IMR-90 (cell line): ENCODE measurements around the gene GNPTG. TPM values are rescaled to one million over a fixed set of nuclear protein-coding genes. Genes with fewer than 3 reads are reported as not detected.

Experiments used
- ATAC-seq: fragments of 200-7000 bp; cut with Tn5 transposase; 2 replicates; pipeline ENCODE4 v1.9.1; 2020; ENCODE audit warnings: low read depth, mild to moderate bottlenecking, moderate library complexity
- BruUV-seq: library from RNA; stranded (reverse); fragments of 400-500 nt; replicated peaks from 2 replicates; lab custom pipeline; 2021; lab: Mats Ljungman, UMichigan
- CTCF ChIA-PET: fragments of 300-600 bp; formaldehyde crosslinking; extraction: SDS; loops from one replicate; lab custom pipeline; 2021; ENCODE audit warnings: antibody characterized with exemption; lab: Yijun Ruan, JAX
- POLR2A ChIA-PET: fragments of 300-600 bp; sonication (Branson Sonifier 250); formaldehyde crosslinking; loops from one replicate; lab custom pipeline; 2022; ENCODE audit warnings: antibody characterized with exemption; ENCODE audit not compliant: unreplicated experiment; lab: Charles Lee
- DNase-seq: peaks from one replicate; pipeline ENCODE4 v3.0.0; 2013
- H2AFZ ChIP-seq: replicated peaks from 2 replicates; pipeline ENCODE3; 2013; ENCODE audit warnings: low read length, mild to moderate bottlenecking; ENCODE audit not compliant: poor library complexity
- H2AK5ac ChIP-seq: 2 replicates; pipeline ENCODE4 v1.6.1; 2013; ENCODE audit warnings: low read depth, low read length, inconsistent platforms
- H2AK9ac ChIP-seq: replicated peaks from 2 replicates; pipeline ENCODE3; 2013; ENCODE audit warnings: mild to moderate bottlenecking, low read depth, low read length, moderate library complexity; ENCODE audit not compliant: poor library complexity
- H2BK120ac ChIP-seq: 2 replicates; pipeline ENCODE4 v1.6.1; 2013; ENCODE audit warnings: low read depth, low read length, inconsistent platforms
- H2BK15ac ChIP-seq: 3 replicates; pipeline ENCODE4 v1.6.1; 2013; ENCODE audit warnings: low read depth, low read length, inconsistent platforms
- H2BK20ac ChIP-seq: 2 replicates; pipeline ENCODE4 v1.6.1; 2013; ENCODE audit warnings: low read depth, mild to moderate bottlenecking, inconsistent platforms, low read length, moderate library complexity
- H2BK5ac ChIP-seq: 2 replicates; pipeline ENCODE4 v1.6.1; 2013; ENCODE audit warnings: mild to moderate bottlenecking, low read depth, low read length, inconsistent platforms; ENCODE audit not compliant: poor library complexity, severe bottlenecking
- H3K14ac ChIP-seq: replicated peaks from 2 replicates; pipeline ENCODE4 v1.6.1; 2013; ENCODE audit warnings: low read depth, low read length, inconsistent platforms
- H3K18ac ChIP-seq: 2 replicates; pipeline ENCODE4 v1.6.1; 2013; ENCODE audit warnings: low read depth, low read length, control low read depth
- H3K23ac ChIP-seq: 2 replicates; pipeline ENCODE4 v1.6.1; 2013; ENCODE audit warnings: low read depth, low read length, inconsistent platforms
- H3K27ac ChIP-seq: 2 replicates; pipeline ENCODE4 v1.5.1; 2013; ENCODE audit warnings: mild to moderate bottlenecking, control low read depth, low read length; ENCODE audit not compliant: insufficient read depth
- H3K27me3 ChIP-seq: 2 replicates; pipeline ENCODE4 v1.6.1; 2013; ENCODE audit warnings: low read length; ENCODE audit not compliant: control insufficient read depth, insufficient read depth
- H3K36me3 ChIP-seq: 2 replicates; pipeline ENCODE4 v1.6.1; 2013; ENCODE audit warnings: low read length, mixed read lengths; ENCODE audit not compliant: control insufficient read depth, insufficient read depth
- H3K4ac ChIP-seq: 2 replicates; pipeline ENCODE4 v1.6.1; 2013; ENCODE audit warnings: low read depth, low read length, inconsistent platforms
- H3K4me1 ChIP-seq: 2 replicates; pipeline ENCODE4 v1.6.1; 2013; ENCODE audit warnings: low read length, mixed read lengths; ENCODE audit not compliant: control insufficient read depth, insufficient read depth
- H3K4me2 ChIP-seq: 2 replicates; pipeline ENCODE4 v1.6.1; 2013; ENCODE audit warnings: low read depth, mild to moderate bottlenecking, control low read depth, low read length, moderate library complexity
- H3K4me3 ChIP-seq: 2 replicates; pipeline ENCODE4 v1.5.1; 2013; ENCODE audit warnings: low read depth, mild to moderate bottlenecking, control low read depth, low read length, moderate library complexity; ENCODE audit not compliant: insufficient read depth
- H3K56ac ChIP-seq: 2 replicates; pipeline ENCODE4 v1.6.1; 2013; ENCODE audit warnings: low read length, inconsistent platforms; ENCODE audit not compliant: insufficient read depth; ENCODE audit errors: extremely low read depth
- H3K79me1 ChIP-seq, 2 experiments: 2 replicates each; pipeline ENCODE4 v1.6.1; 2013; ENCODE audit warnings: low read length in 2 of 2, inconsistent platforms in 1 of 2, low read depth in 1 of 2
- H3K9ac ChIP-seq: 2 replicates; pipeline ENCODE4 v1.6.1; 2013; ENCODE audit warnings: low read depth, low read length, control low read depth
- H3K9me1 ChIP-seq: 2 replicates; pipeline ENCODE4 v1.6.1; 2013; ENCODE audit warnings: low read length, inconsistent platforms; ENCODE audit not compliant: insufficient read depth
- H3K9me3 ChIP-seq: 2 replicates; pipeline ENCODE4 v1.6.1; 2013; ENCODE audit warnings: low read length; ENCODE audit not compliant: control insufficient read depth, insufficient read depth
- H4K20me1 ChIP-seq: 2 replicates; pipeline ENCODE4 v1.6.1; 2013; ENCODE audit warnings: low read length, inconsistent platforms; ENCODE audit not compliant: insufficient read depth
- H4K5ac ChIP-seq: 2 replicates; pipeline ENCODE4 v1.6.1; 2013; ENCODE audit warnings: mild to moderate bottlenecking, low read depth, low read length, control low read depth
- H4K8ac ChIP-seq, 2 experiments: 2 replicates each; pipeline ENCODE4 v1.6.1; 2013; ENCODE audit warnings: low read depth in 2 of 2, low read length in 2 of 2, control low read depth in 1 of 2, inconsistent platforms in 1 of 2
- H4K91ac ChIP-seq: 2 replicates; pipeline ENCODE4 v1.6.1; 2013; ENCODE audit warnings: low read depth, low read length, inconsistent platforms; ENCODE audit not compliant: insufficient read depth
- BHLHE40 ChIP-seq: fragments of 150-350 bp; IDR thresholded peaks from 2 replicates; pipeline ENCODE4 v1.6.1; 2016; ENCODE audit warnings: mild to moderate bottlenecking, low read depth, low read length
- CEBPB ChIP-seq: IDR thresholded peaks from 2 replicates; pipeline ENCODE4 v1.6.1; 2012; ENCODE audit warnings: low read depth, low read length, improper control_type of control experiment
- CTCF ChIP-seq: conservative IDR thresholded peaks from 2 replicates; pipeline ENCODE4 v1.5.1; 2012; ENCODE audit warnings: mild to moderate bottlenecking, low read depth, low read length, improper control_type of control experiment
- MAFK ChIP-seq: IDR thresholded peaks from 2 replicates; pipeline ENCODE4 v1.6.1; 2012; ENCODE audit warnings: low read depth, low read length, improper control_type of control experiment
- MAZ ChIP-seq: IDR thresholded peaks from 2 replicates; pipeline ENCODE4 v1.6.1; 2012; ENCODE audit warnings: low read depth, mild to moderate bottlenecking, low read length, improper control_type of control experiment, moderate library complexity, borderline replicate concordance
- POLR2A ChIP-seq: IDR thresholded peaks from 2 replicates; pipeline ENCODE4 v1.6.1; 2012; ENCODE audit warnings: mild to moderate bottlenecking, low read depth, low read length
- RFX5 ChIP-seq: IDR thresholded peaks from 2 replicates; pipeline ENCODE4 v1.8.0; 2012; ENCODE audit warnings: low read depth, mild to moderate bottlenecking, low read length, moderate library complexity
- SMC3 ChIP-seq: fragments of 150-350 bp; IDR thresholded peaks from 2 replicates; pipeline ENCODE4 v1.6.1; 2016; ENCODE audit warnings: low read depth, mild to moderate bottlenecking, antibody characterized with exemption, low read length, moderate library complexity
- WGBS, 2 experiments: methylation state at CpG; one replicate each; pipeline versions ENCODE4 v1.1.5 to v1.1.7; 2013; ENCODE audit warnings: missing lambda C conversion rate in 2 of 2; ENCODE audit not compliant: insufficient read length in 1 of 2; ENCODE audit errors: extremely low coverage in 2 of 2; 5-methylcytosine and 5-hydroxymethylcytosine counted together
- dilution Hi-C: fragments of 300-500 bp; cut with HindIII; formaldehyde crosslinking; loops from one replicate; pipeline ENCODE4 v1.14.3; 2018; ENCODE audit warnings: low sequenced_read_pairs; ENCODE audit not compliant: unreplicated experiment
- in situ Hi-C: fragments of 300-500 bp; cut with MboI; formaldehyde crosslinking; loops from 3 replicates; pipeline ENCODE4 v1.14.3; 2019; ENCODE audit warnings: low sequenced_read_pairs, inconsistent platforms, mixed read lengths
- intact Hi-C: fragments of 100-400 bp; cut with micrococcal nuclease; formaldehyde crosslinking; loops from 2 replicates; pipeline ENCODE4 v1.10.0; 2022
- polyA plus RNA-seq, 3 experiments: library from polyadenylated mRNA; depleted of rRNA; stranded (reverse); fragments of >200 nt; gene quantifications; 2 replicates each; pipeline ENCODE4 v1.2.3, GENCODE V29; 2012; ENCODE audit warnings: low replicate concordance in 1 of 3
- total RNA-seq: library from RNA; depleted of rRNA; stranded (reverse); fragments of >200 nt; gene quantifications from 2 replicates; pipeline ENCODE4 v1.2.3, GENCODE V29; 2012
- TF ChIP-seq, protein P1 (sequence below): fragments of 150-350 bp; IDR thresholded peaks from 2 replicates; pipeline ENCODE4 v1.6.1; 2017; ENCODE audit warnings: mild to moderate bottlenecking, antibody characterized with exemption, low read length, low read depth

The GNPTG gene
- total and polyA plus RNA-seq, 2 of the 4 experiments (the other 2 are of a cell fraction) = 14.9 to 70.8 TPM

DNA sequence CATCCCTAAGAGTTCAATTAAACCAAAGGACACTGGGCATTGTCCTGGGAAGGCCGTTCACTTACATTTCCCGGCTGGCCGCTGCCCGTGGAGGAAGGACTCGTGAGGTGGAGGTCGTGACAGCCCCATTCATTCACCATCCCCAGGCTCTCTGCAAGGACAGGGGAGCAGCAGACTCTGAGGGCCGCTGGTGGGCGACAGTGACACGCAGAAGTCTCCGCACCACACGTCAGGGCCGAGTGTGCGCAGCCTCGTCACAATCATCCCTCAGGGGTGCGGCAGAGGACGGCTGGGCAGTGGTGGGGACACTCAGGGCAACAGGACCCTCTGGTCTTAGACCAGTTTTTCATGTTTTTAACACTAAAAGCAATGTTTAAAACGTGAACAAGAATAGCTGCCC lies 41.1 kb downstream of the GNPTG start:
- H2BK5ac ChIP-seq = no peak overlapping the region
- H4K5ac ChIP-seq = no peak overlapping the region
- H2AK9ac ChIP-seq = no peak overlapping the region
- in situ Hi-C loops (no loop called here), intact Hi-C loops (no loop called here), dilution Hi-C loops (no loop called here)
- H2BK20ac ChIP-seq = no peak overlapping the region
- H3K9me3 ChIP-seq = no peaks in the 10 kb centered on the region
- H4K91ac ChIP-seq = no peak overlapping the region
- 0 out of 2 replicates have a peak, but pooled peaks cover 2% of the 10 kb centered on the region for H3K9me1 ChIP-seq
- no peak overlapping the region for H2AFZ ChIP-seq
- H2BK120ac ChIP-seq = no peak overlapping the region
- H3K4me3 ChIP-seq = no peak overlapping the region
- ATAC-seq = no peak
- BruUV-seq = no TSS peak
- H3K9ac ChIP-seq = no peak overlapping the region
- no peak overlapping the region for H3K4me2 ChIP-seq
- no peak overlapping the region for H3K4ac ChIP-seq
- CTCF ChIA-PET = no interaction called here
- no peak overlapping the region for H3K56ac ChIP-seq
- no peak overlapping the region for H3K23ac ChIP-seq
- H3K79me1 ChIP-seq = no peaks in the 10 kb centered on the region; a peak in 1 of 4 replicates
- H3K14ac ChIP-seq = no peak overlapping the region
- WGBS, 2 experiments = no CpG with 5 or more reads among the region's 17 CpGs
- H4K8ac ChIP-seq = no peak overlapping the region
- H4K20me1 ChIP-seq = no peaks in the 10 kb centered on the region
- DNase-seq = no peak
- H2BK15ac ChIP-seq = no peak overlapping the region
- TF ChIP-seq MAFK (no peak), CTCF (no peak), BHLHE40 (no peak), RFX5 (no peak), CEBPB (no peak), MAZ (no peak), POLR2A (no peak), SMC3 (no peak)
- TF ChIP-seq, protein P1, sequence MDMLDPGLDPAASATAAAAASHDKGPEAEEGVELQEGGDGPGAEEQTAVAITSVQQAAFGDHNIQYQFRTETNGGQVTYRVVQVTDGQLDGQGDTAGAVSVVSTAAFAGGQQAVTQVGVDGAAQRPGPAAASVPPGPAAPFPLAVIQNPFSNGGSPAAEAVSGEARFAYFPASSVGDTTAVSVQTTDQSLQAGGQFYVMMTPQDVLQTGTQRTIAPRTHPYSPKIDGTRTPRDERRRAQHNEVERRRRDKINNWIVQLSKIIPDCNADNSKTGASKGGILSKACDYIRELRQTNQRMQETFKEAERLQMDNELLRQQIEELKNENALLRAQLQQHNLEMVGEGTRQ = no peak
- no peak overlapping the region for H2AK5ac ChIP-seq
- no peak overlapping the region for H3K18ac ChIP-seq
- POLR2A ChIA-PET = no interaction called here
- no peaks in the 10 kb centered on the region for H3K27me3 ChIP-seq
- no peak overlapping the region for H3K27ac ChIP-seq
- H3K36me3 ChIP-seq = peaks cover 37% of the 10 kb centered on the region
- no peaks in the 10 kb centered on the region for H3K4me1 ChIP-seq
